Ishikawa (cell line): ENCODE measurements around the gene GDF10.

Experiments used
- CEBPB ChIP-seq: IDR thresholded peaks from 2 replicates; pipeline ENCODE4 v1.6.1; 2012
- CREB1 ChIP-seq: IDR thresholded peaks from 2 replicates; pipeline ENCODE4 v1.6.1; 2012; ENCODE audit warnings: low read depth
- EGR1 ChIP-seq: IDR thresholded peaks from 2 replicates; pipeline ENCODE4 v1.6.1; 2012
- EP300 ChIP-seq: IDR thresholded peaks from 2 replicates; pipeline ENCODE4 v1.6.1; 2012; ENCODE audit warnings: borderline replicate concordance
- FOXM1 ChIP-seq: IDR thresholded peaks from 2 replicates; pipeline ENCODE4 v1.6.1; 2012; ENCODE audit warnings: low read depth, borderline replicate concordance
- NFIC ChIP-seq: IDR thresholded peaks from 2 replicates; pipeline ENCODE4 v1.6.1; 2012
- RAD21 ChIP-seq: IDR thresholded peaks from 2 replicates; pipeline ENCODE4 v1.6.1; 2012; ENCODE audit warnings: low read depth
- REST ChIP-seq: IDR thresholded peaks from 2 replicates; pipeline ENCODE4 v1.6.1; 2012; ENCODE audit warnings: low read depth, mild to moderate bottlenecking
- TAF1 ChIP-seq: IDR thresholded peaks from 2 replicates; pipeline ENCODE4 v1.6.1; 2012; ENCODE audit warnings: low read depth, mild to moderate bottlenecking
- TCF12 ChIP-seq: IDR thresholded peaks from 2 replicates; pipeline ENCODE4 v1.6.1; 2012; ENCODE audit warnings: low read depth
- TEAD4 ChIP-seq: IDR thresholded peaks from 2 replicates; pipeline ENCODE4 v1.6.1; 2012
- YY1 ChIP-seq: IDR thresholded peaks from 2 replicates; pipeline ENCODE4 v1.6.1; 2012; ENCODE audit warnings: low read depth
- ZBTB7A ChIP-seq: IDR thresholded peaks from 2 replicates; pipeline ENCODE4 v1.6.1; 2012; ENCODE audit warnings: low read depth
- TF ChIP-seq, protein P1 (sequence below): IDR thresholded peaks from 2 replicates; pipeline ENCODE4 v1.6.1; 2012
- TF ChIP-seq, protein P2 (sequence below): IDR thresholded peaks from 2 replicates; pipeline ENCODE4 v1.6.1; 2012

GDF10 gene

GRCh38 chr10:47289921-47290320 lies 10.1 kb upstream of the GDF10 start:
- TF ChIP-seq TCF12, result no peak
- TF ChIP-seq CEBPB, result no peak
- TF ChIP-seq TAF1, result no peak
- TF ChIP-seq TEAD4, result no peak

DNA sequence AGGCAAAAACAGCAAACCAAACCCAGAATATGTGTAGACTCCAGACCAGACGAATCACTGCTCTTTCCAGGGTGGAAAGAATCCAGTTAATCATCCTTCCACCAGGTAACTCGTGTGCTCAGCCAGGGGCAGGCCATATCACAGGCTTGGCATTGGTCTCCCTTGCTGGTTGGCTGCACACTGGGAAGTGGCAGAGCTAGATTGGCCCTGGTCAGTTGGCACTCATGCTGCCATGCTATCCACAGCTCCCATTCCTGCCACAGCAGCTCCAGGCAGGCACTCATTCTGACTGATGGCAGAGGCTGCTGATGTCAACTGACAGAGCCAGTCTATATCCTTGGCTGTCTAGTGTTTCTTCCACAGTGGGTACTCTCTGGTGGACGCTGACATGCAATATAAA lies 9.7 kb upstream of the GDF10 start:
- TF ChIP-seq TEAD4 (no peak), RAD21 (no peak), EP300 (no peak), TCF12 (no peak), ZBTB7A (no peak), CEBPB (no peak), REST (no peak), NFIC (no peak), TAF1 (no peak), CREB1 (no peak)
- TF ChIP-seq, protein P1, sequence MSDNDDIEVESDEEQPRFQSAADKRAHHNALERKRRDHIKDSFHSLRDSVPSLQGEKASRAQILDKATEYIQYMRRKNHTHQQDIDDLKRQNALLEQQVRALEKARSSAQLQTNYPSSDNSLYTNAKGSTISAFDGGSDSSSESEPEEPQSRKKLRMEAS, result no peak

DNA sequence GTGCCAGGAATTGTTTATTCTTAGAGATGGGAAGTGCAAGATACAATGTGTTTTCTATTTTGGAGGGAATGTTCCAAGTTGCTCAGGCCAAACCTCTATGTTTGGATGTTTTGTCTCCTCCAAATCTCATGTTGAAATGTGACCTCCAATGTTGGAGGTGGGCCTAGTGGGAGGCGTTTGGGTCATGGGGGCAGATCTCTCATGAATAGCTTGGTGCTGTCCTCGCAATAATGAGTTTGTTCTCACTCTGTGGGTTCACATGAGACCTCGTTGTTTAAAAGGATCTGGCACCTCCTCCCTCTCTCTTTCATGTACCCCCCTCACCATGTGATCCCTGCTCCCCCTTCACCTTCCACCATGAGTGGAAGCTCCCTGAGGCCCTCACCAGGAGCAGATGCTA lies 8.3 kb upstream of the GDF10 start:
- TF ChIP-seq EP300 (no peak), ZBTB7A (no peak), NFIC (no peak), REST (no peak), TCF12 (no peak), CREB1 (no peak), CEBPB (no peak), RAD21 (no peak), EGR1 (no peak), TAF1 (no peak), FOXM1 (no peak), YY1 (no peak), TEAD4 (no peak)
- TF ChIP-seq, protein P2, sequence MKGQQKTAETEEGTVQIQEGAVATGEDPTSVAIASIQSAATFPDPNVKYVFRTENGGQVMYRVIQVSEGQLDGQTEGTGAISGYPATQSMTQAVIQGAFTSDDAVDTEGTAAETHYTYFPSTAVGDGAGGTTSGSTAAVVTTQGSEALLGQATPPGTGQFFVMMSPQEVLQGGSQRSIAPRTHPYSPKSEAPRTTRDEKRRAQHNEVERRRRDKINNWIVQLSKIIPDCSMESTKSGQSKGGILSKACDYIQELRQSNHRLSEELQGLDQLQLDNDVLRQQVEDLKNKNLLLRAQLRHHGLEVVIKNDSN, result no peak
- TF ChIP-seq, protein P1, result no peak

- TF ChIP-seq REST (no peak), ZBTB7A (no peak), FOXM1 (no peak), EP300 (no peak), NFIC (no peak), CREB1 (no peak), TAF1 (no peak), CEBPB (no peak), TCF12 (no peak), EGR1 (no peak), TEAD4 (no peak), RAD21 (no peak)
- TF ChIP-seq, protein P1, result no peak
- TF ChIP-seq, protein P2, result no peak
Measured at GRCh38 chr10:47294057-47294456, 5.9 kb upstream of the GDF10 start.

DNA sequence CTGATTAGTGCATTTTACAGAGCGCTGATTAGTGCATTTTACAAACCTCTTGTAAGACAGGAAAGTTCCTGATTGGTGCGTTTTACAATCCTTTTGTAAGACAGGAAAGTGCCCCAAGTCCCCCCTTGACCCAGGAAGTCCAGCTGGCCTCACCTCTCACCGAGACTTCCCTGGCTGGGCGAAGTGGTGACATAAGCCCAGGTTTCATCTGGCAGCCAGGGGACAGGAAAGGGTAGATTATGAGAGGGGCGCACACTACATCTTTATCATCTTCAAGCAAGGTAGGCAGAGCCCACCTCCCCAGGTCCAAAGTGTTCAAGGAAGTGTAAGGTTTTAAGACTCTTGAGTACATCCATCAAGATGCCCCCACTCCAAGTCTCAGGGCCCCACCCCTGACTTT lies 5.5 kb upstream of the GDF10 start:
- TF ChIP-seq TEAD4, result no peak
- no peak for TF ChIP-seq CEBPB
- TF ChIP-seq, protein P1, result no peak
- no peak for TF ChIP-seq CREB1
- TF ChIP-seq TAF1, result no peak
- no peak for TF ChIP-seq EP300
- no peak for TF ChIP-seq ZBTB7A
- no peak for TF ChIP-seq REST
- TF ChIP-seq NFIC, result no peak
- no peak for TF ChIP-seq EGR1
